Measurements from ENCODE around the gene PTPRD.

- TF ChIP-seq POLR2AphosphoS5 (IDR thresholded peaks at IDR 0.05; ENCODE audit: borderline replicate concordance, low read depth, low read length) (no peak), EZH2 (IDR thresholded peaks at IDR 0.05) (no peak), FOXP2 (optimal IDR thresholded peaks at IDR 0.05; ENCODE audit: control extremely low read depth, extremely low read length, insufficient read depth) (no peak)
Measured at GRCh38 chr9:10259668-10260067, 353.1 kb downstream of the PTPRD start.
